Thoracic aorta (tissue), 2 donors: ENCODE data around the gene CTNNAL1. TPM values are rescaled to one million over a fixed set of nuclear protein-coding genes. Genes with fewer than 3 reads are reported as not detected.
"Not testable (repeated sequence)": the region's sequence is repeated elsewhere in the genome, so short reads cannot be mapped to it uniquely, and the experiment has no call there.

Source experiments
- ATAC-seq: fragments of 150-250 bp; one replicate; pipeline ENCODE4 v1.8.0; 2017; ENCODE audit warnings: low read depth; ENCODE audit not compliant: insufficient number of reproducible peaks, low FRiP score
- DNase-seq: peaks from one replicate; pipeline ENCODE4 v3.0.0-alpha.2; 2020; ENCODE audit warnings: low spot score
- H3K27ac ChIP-seq, 2 donors: fragments of 200-600 bp; sonication (generic); 1 replicate in 1 of 2; 2 replicates in 1 of 2; pipeline ENCODE4 v1.5.1; 2016; ENCODE audit warnings: mild to moderate bottlenecking in 2 of 2, moderate library complexity in 2 of 2
- H3K27me3 ChIP-seq: fragments of 200-600 bp; sonication (generic); replicated peaks from 2 replicates; pipeline ENCODE4 v1.6.0; 2016; ENCODE audit warnings: mild to moderate bottlenecking; ENCODE audit not compliant: insufficient read depth
- H3K36me3 ChIP-seq: fragments of 200-600 bp; sonication (generic); one replicate; pipeline ENCODE4 v1.5.1; 2016
- H3K4me1 ChIP-seq, 2 donors: fragments of 200-600 bp; sonication (generic); 1 replicate in 1 of 2; 2 replicates in 1 of 2; pipeline versions ENCODE4 v1.5.1 to v1.6.0; 2016; ENCODE audit warnings: low read depth in 2 of 2, mild to moderate bottlenecking in 1 of 2; ENCODE audit not compliant: control insufficient read depth in 1 of 2
- H3K4me3 ChIP-seq: fragments of 200-600 bp; sonication (generic); 2 replicates; pipeline ENCODE4 v1.5.1; 2016; ENCODE audit warnings: mild to moderate bottlenecking
- H3K9me3 ChIP-seq: fragments of 200-600 bp; sonication (generic); 2 replicates; pipeline ENCODE4 v1.5.1; 2016
- CTCF ChIP-seq: fragments of 200-600 bp; sonication (generic); IDR thresholded peaks from one replicate; pipeline ENCODE4 v1.5.1; 2019; ENCODE audit warnings: antibody characterized with exemption
- total RNA-seq, 2 donors: library from RNA; depleted of rRNA; stranded (reverse); fragments of >200 nt; gene quantifications; one replicate each; pipeline versions ENCODE4 v1.1.0 to v1.2.3, GENCODE V29; 2016

CTNNAL1 gene
- total RNA-seq, 2 donors from 2014 or later: 41.8 to 45.0 TPM

GRCh38 chr9:108921200-108921599 is 92.1 kb downstream of the CTNNAL1 start:
- no peak for TF ChIP-seq CTCF
- Histone ChIP-seq H3K27ac (no peak overlapping the region), H3K36me3 (peaks cover 52% of the 10 kb centered on the region), H3K27me3 (no peaks in the 10 kb centered on the region), H3K9me3 (no peaks in the 10 kb centered on the region), H3K4me3 (no peak overlapping the region), H3K4me1 (no peaks in the 10 kb centered on the region)
- ATAC-seq: no peak
- DNase-seq: no peak

GRCh38 chr9:108920401-108920800 is 92.9 kb downstream of the CTNNAL1 start:
- not testable (repeated sequence) for ATAC-seq, DNase-seq, H3K4me1 ChIP-seq, H3K4me3 ChIP-seq, H3K27me3 ChIP-seq, H3K9me3 ChIP-seq, H3K27ac ChIP-seq
- peaks cover 45% of the 10 kb centered on the region for H3K36me3 ChIP-seq

- Histone ChIP-seq H3K27me3 (no peaks in the 10 kb centered on the region), H3K36me3 (peaks cover 39% of the 10 kb centered on the region), H3K9me3 (no peaks in the 10 kb centered on the region), H3K4me1 (no peaks in the 10 kb centered on the region), H3K27ac (no peak overlapping the region), H3K4me3 (no peak overlapping the region)
- ATAC-seq (no peak), DNase-seq (no peak)
- TF ChIP-seq CTCF: no peak
These were observed 93.8 kb downstream of the CTNNAL1 start for GRCh38 chr9:108919517-108919916.

- ATAC-seq (no peak), DNase-seq (no peak)
- Histone ChIP-seq H3K4me3 (no peak overlapping the region), H3K36me3 (peaks cover 37% of the 10 kb centered on the region), H3K4me1 (no peaks in the 10 kb centered on the region), H3K27ac (no peak overlapping the region), H3K27me3 (no peaks in the 10 kb centered on the region), H3K9me3 (no peaks in the 10 kb centered on the region)
- TF ChIP-seq CTCF: no peak
These were observed 99.9 kb downstream of the CTNNAL1 start for GRCh38 chr9:108913391-108913790.

GRCh38 chr9:108911820-108912219 is 101.5 kb downstream of the CTNNAL1 start:
- Histone ChIP-seq H3K4me1 (no peaks in the 10 kb centered on the region), H3K4me3 (no peak overlapping the region), H3K36me3 (peaks cover 42% of the 10 kb centered on the region), H3K27me3 (no peaks in the 10 kb centered on the region), H3K27ac (no peak overlapping the region), H3K9me3 (no peaks in the 10 kb centered on the region)
- DNase-seq (no peak), ATAC-seq (no peak)
- no peak for TF ChIP-seq CTCF

- peaks cover 43% of the 10 kb centered on the region for H3K36me3 ChIP-seq
These were observed 102.4 kb downstream of the CTNNAL1 start for GRCh38 chr9:108910914-108911313.

More at GRCh38 chr9:108910914-108911313, 102.4 kb downstream of the CTNNAL1 start:
- no peak overlapping the region for H3K27ac ChIP-seq
- no peak for TF ChIP-seq CTCF
- no peaks in the 10 kb centered on the region for H3K9me3 ChIP-seq
- no peak overlapping the region for H3K4me3 ChIP-seq
- ATAC-seq: no peak
- no peaks in the 10 kb centered on the region for H3K4me1 ChIP-seq
- no peak for DNase-seq
- no peaks in the 10 kb centered on the region for H3K27me3 ChIP-seq
